GM21390 (cell line): ENCODE results near the gene CYP4F22.
"Not testable (repeated sequence)": the region's sequence is repeated elsewhere in the genome, so short reads cannot be mapped to it uniquely, and the experiment has no call there.

Source experiments
- ATAC-seq: cut with Tn5 transposase; IDR thresholded peaks from one replicate; pipeline ENCODE4 v1.9.1; 2021; ENCODE audit not compliant: unreplicated experiment

Gene CYP4F22

GRCh38 chr19:15533522-15533830, 25.2 kb downstream of the CYP4F22 start:
- not testable (repeated sequence) for ATAC-seq

GRCh38 chr19:15534957-15535864, 26.9 kb downstream of the CYP4F22 start:
- ATAC-seq = no peak

- no peak for ATAC-seq
These were observed 28.0 kb downstream of the CYP4F22 start for GRCh38 chr19:15536350-15536749.

- no peak for ATAC-seq
These were observed 30.4 kb downstream of the CYP4F22 start for GRCh38 chr19:15538774-15539173.

- no peak for ATAC-seq
These were observed 31.3 kb downstream of the CYP4F22 start for GRCh38 chr19:15539638-15540037.

GRCh38 chr19:15540435-15540834, 32.1 kb downstream of the CYP4F22 start:
- ATAC-seq = no peak

GRCh38 chr19:15544283-15544682, 36.0 kb downstream of the CYP4F22 start:
- ATAC-seq = no peak

GRCh38 chr19:15544970-15545369, 36.6 kb downstream of the CYP4F22 start:
- ATAC-seq = no peak

- ATAC-seq = no peak
These were observed 40.3 kb downstream of the CYP4F22 start for GRCh38 chr19:15548648-15549047.

- ATAC-seq = no peak
These were observed 41.3 kb downstream of the CYP4F22 start for GRCh38 chr19:15549581-15549980.

GRCh38 chr19:15550273-15550672, 41.9 kb downstream of the CYP4F22 start:
- no peak for ATAC-seq

- no peak for ATAC-seq
These were observed 42.6 kb downstream of the CYP4F22 start for GRCh38 chr19:15550929-15551292.

GRCh38 chr19:15551293-15552004, 43.1 kb downstream of the CYP4F22 start:
- ATAC-seq = no peak

GRCh38 chr19:15555021-15555420, 46.7 kb downstream of the CYP4F22 start:
- no peak for ATAC-seq

- ATAC-seq = peak; percentile 68
These were observed 47.7 kb downstream of the CYP4F22 start for GRCh38 chr19:15555759-15556633.

GRCh38 chr19:15556634-15557181, 48.4 kb downstream of the CYP4F22 start:
- ATAC-seq = peak; percentile 21

GRCh38 chr19:15557223-15557622, 48.9 kb downstream of the CYP4F22 start:
- no peak for ATAC-seq

- no peak for ATAC-seq
These were observed 53.8 kb downstream of the CYP4F22 start for GRCh38 chr19:15562145-15562544.

GRCh38 chr19:15562861-15563260, 54.5 kb downstream of the CYP4F22 start:
- ATAC-seq = no peak

- ATAC-seq = no peak
These were observed 55.0 kb downstream of the CYP4F22 start for GRCh38 chr19:15563325-15563794.

GRCh38 chr19:15563931-15564330, 55.6 kb downstream of the CYP4F22 start:
- ATAC-seq = no peak
